Sigmoid colon (tissue), 7 donors: ENCODE measurements around the gene SLX4. TPM values are rescaled to one million over a fixed set of nuclear protein-coding genes. Genes with fewer than 3 reads are reported as not detected.
A peak's percentile ranks its signal among the peaks of the same experiment; 100 is the strongest.

Experiments used
- DNase-seq: peaks from one replicate; pipeline ENCODE4 v3.0.0-alpha.2; 2019
- H3K27ac ChIP-seq, 4 donors: fragments of 200-600 bp; sonication (generic); one replicate each; pipeline ENCODE4 v1.5.1; 2016 to 2019; ENCODE audit warnings: mild to moderate bottlenecking in 1 of 4
- H3K27me3 ChIP-seq, 3 donors: fragments of 200-600 bp; sonication (generic); one replicate each; pipeline ENCODE4 v1.5.1; 2019; ENCODE audit warnings: mild to moderate bottlenecking in 1 of 3
- H3K36me3 ChIP-seq, 4 donors: fragments of 200-600 bp; sonication (generic); one replicate each; pipeline ENCODE4 v1.5.1; 2016 to 2019
- H3K4me1 ChIP-seq, 4 donors: fragments of 200-600 bp; sonication (generic); one replicate each; pipeline ENCODE4 v1.5.1; 2017 to 2019
- H3K4me3 ChIP-seq, 4 donors: fragments of 200-600 bp; sonication (generic); one replicate each; pipeline ENCODE4 v1.5.1; 2017 to 2019; ENCODE audit warnings: mild to moderate bottlenecking in 2 of 4, moderate library complexity in 1 of 4
- H3K9me3 ChIP-seq, 4 donors: fragments of 200-600 bp in 3 of 4; sonication (generic) in 3 of 4; one replicate each; pipeline versions ENCODE4 v1.5.1 to v1.6.1; 2013 to 2019
- EP300 ChIP-seq, 4 donors: sonication (generic); formaldehyde crosslinking; IDR thresholded peaks; one replicate each; pipeline ENCODE4 v1.6.1; 2017; ENCODE audit warnings: antibody characterized with exemption in 4 of 4
- POLR2A ChIP-seq, 2 donors: fragments of 450-650 bp; IDR thresholded peaks; one replicate each; pipeline ENCODE4 v1.6.1; 2016; ENCODE audit warnings: antibody characterized with exemption in 2 of 2, mild to moderate bottlenecking in 2 of 2, moderate library complexity in 2 of 2
- POLR2AphosphoS5 ChIP-seq, 4 donors: sonication (generic); formaldehyde crosslinking; IDR thresholded peaks; one replicate each; pipeline ENCODE4 v1.6.1; 2017; ENCODE audit warnings: antibody characterized with exemption in 4 of 4
- WGBS, 2 donors: extraction: QIAGEN DNeasy Blood & Tissue Kit; methylation state at CpG; one replicate each; pipeline ENCODE4 v1.1.7; 2013; 5-methylcytosine and 5-hydroxymethylcytosine counted together
- intact Hi-C: fragments of 100-400 bp; cut with DNase I; formaldehyde crosslinking; loops from one replicate; pipeline ENCODE4 v1.15.1; 2023
- polyA plus RNA-seq, 3 donors: library from polyadenylated mRNA; stranded (reverse); fragments of 200-250 nt; gene quantifications; one replicate each; pipeline ENCODE4 v1.2.3, GENCODE V29; 2013
- total RNA-seq, 4 donors: library from RNA; depleted of rRNA; stranded (reverse); fragments of >200 nt; gene quantifications; one replicate each; pipeline ENCODE4 v1.1.0, GENCODE V29; 2016
- TF ChIP-seq, protein P1 (sequence below), 4 experiments: fragments of 450-650 bp in 3 of 4; fragments of 200-600 bp in 1 of 4; IDR thresholded peaks; one replicate each; pipeline ENCODE4 v1.5.1; 2016 to 2019; ENCODE audit warnings: antibody characterized with exemption in 4 of 4, mild to moderate bottlenecking in 3 of 4, moderate library complexity in 2 of 4
- donor health status: healthy with polysubstance abuse.
- donor health status: Bipolar disorder and iron deficiency.
- donor health status: healthy.

Gene SLX4
- total and polyA plus RNA-seq, 7 donors: under 0.01 to 3.9 (median 2.1) TPM

- Histone ChIP-seq H3K4me3 (no peak overlapping the region), H3K36me3 (peaks cover 0 to 20% (median 0%) of the 10 kb centered on the region in 4 donors), H3K27ac (no peak overlapping the region), H3K9me3 (no peaks in the 10 kb centered on the region), H3K27me3 (no peaks in the 10 kb centered on the region), H3K4me1 (peaks cover 0 to 24% (median 14%) of the 10 kb centered on the region in 4 donors)
- TF ChIP-seq, protein P1, sequence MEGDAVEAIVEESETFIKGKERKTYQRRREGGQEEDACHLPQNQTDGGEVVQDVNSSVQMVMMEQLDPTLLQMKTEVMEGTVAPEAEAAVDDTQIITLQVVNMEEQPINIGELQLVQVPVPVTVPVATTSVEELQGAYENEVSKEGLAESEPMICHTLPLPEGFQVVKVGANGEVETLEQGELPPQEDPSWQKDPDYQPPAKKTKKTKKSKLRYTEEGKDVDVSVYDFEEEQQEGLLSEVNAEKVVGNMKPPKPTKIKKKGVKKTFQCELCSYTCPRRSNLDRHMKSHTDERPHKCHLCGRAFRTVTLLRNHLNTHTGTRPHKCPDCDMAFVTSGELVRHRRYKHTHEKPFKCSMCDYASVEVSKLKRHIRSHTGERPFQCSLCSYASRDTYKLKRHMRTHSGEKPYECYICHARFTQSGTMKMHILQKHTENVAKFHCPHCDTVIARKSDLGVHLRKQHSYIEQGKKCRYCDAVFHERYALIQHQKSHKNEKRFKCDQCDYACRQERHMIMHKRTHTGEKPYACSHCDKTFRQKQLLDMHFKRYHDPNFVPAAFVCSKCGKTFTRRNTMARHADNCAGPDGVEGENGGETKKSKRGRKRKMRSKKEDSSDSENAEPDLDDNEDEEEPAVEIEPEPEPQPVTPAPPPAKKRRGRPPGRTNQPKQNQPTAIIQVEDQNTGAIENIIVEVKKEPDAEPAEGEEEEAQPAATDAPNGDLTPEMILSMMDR (IDR thresholded peaks at IDR 0.05): no peak
- no peak for TF ChIP-seq POLR2A (IDR thresholded peaks at IDR 0.05)
- no peak for TF ChIP-seq EP300 (IDR thresholded peaks at IDR 0.05)
- no peak for TF ChIP-seq POLR2AphosphoS5 (IDR thresholded peaks at IDR 0.05)
- intact Hi-C loops: no loop called here
- 80 to 86% methylated on average over 5 of the region's 5 CpGs for WGBS, 2 donors
- no peak for DNase-seq
These were observed 3.3 kb downstream of the SLX4 start for GRCh38 chr16:3608069-3608468.

DNA sequence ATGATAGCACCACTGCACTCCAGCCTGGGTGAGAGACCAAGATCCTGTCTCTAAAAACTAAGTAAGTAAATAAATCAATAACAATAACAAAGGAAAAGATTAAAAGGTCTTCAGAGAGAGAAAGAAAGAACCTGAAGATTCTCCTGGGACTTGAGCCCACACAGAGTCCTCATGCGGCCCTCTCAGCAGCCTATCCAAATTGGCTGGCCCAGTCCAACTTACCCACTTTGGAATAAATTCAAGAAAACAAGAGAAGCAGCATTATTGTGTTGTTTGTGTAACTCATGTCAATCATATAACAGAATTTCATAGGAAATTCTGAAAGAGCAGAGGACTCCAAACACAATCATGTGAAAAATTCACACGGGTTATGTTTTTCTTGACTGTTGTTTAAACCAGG, 3.8 kb downstream of the SLX4 start:
- no peak for DNase-seq
- WGBS, 2 donors: 87 to 90% methylated on average over 2 of the region's 2 CpGs
- intact Hi-C loops: no loop called here
- Histone ChIP-seq H3K4me3 (no peak overlapping the region), H3K4me1 (peaks cover 0 to 19% (median 10%) of the 10 kb centered on the region in 4 donors), H3K9me3 (no peaks in the 10 kb centered on the region), H3K27me3 (no peaks in the 10 kb centered on the region), H3K36me3 (peaks cover 0 to 25% (median 0%) of the 10 kb centered on the region in 4 donors), H3K27ac (no peak overlapping the region)
- TF ChIP-seq, protein P1 (IDR thresholded peaks at IDR 0.05): no peak
- TF ChIP-seq POLR2AphosphoS5 (IDR thresholded peaks at IDR 0.05): no peak
- no peak for TF ChIP-seq EP300 (IDR thresholded peaks at IDR 0.05)
- TF ChIP-seq POLR2A (IDR thresholded peaks at IDR 0.05): no peak

DNA sequence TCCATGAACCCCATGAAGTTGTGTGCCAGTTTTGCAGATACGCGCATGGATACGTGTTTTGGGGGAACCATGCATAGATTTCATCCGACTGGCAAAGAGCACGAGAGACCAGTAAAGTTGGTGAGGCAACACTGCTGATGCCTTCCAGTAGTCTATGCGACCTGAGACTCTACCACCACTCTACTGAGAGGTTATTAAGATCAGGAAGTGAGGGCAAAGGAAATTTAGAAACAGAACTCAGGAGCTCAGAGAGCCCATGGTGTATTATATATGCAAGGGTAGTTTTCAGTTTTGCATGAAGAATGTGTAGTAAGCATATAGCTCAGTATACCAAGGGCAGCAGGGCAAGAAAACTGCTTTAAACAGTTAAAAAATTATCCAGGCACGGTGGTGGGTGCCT, 4.2 kb downstream of the SLX4 start:
- Histone ChIP-seq H3K36me3 (peaks cover 0 to 29% (median 0%) of the 10 kb centered on the region in 4 donors), H3K4me3 (no peak overlapping the region), H3K9me3 (no peaks in the 10 kb centered on the region), H3K4me1 (peaks cover 0 to 15% (median 5%) of the 10 kb centered on the region in 4 donors), H3K27ac (no peak overlapping the region), H3K27me3 (no peaks in the 10 kb centered on the region)
- 88 to 93% methylated on average over 7 of the region's 7 CpGs for WGBS, 2 donors
- TF ChIP-seq POLR2A (IDR thresholded peaks at IDR 0.05) (no peak), EP300 (IDR thresholded peaks at IDR 0.05) (no peak), POLR2AphosphoS5 (IDR thresholded peaks at IDR 0.05) (no peak)
- TF ChIP-seq, protein P1 (IDR thresholded peaks at IDR 0.05): no peak
- intact Hi-C loops: no loop called here
- DNase-seq: no peak

DNA sequence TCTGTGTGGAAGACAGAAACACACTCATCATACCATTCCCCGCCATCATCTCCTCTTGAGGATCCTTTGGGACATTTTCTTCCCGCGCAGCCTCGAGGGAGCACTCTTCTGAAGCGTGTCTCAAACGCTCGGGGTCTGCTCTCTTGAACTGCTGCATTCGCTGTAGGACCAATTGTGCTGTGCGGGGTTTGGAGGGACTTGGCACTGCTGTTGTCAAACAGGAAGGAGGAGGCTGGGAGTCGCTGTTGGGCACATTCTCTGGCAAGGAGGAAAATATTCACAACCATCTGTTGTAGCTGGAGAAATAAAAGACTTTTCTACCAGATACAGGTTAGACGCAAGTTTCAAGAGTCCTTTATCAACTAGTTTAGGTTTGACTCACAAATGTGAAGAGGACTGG, 5.0 kb downstream of the SLX4 start:
- H3K4me3 ChIP-seq: no peak overlapping the region
- no peak for DNase-seq
- no peaks in the 10 kb centered on the region for H3K9me3 ChIP-seq
- TF ChIP-seq EP300 (IDR thresholded peaks at IDR 0.05): no peak
- no peak for TF ChIP-seq POLR2A (IDR thresholded peaks at IDR 0.05)
- TF ChIP-seq, protein P1 (IDR thresholded peaks at IDR 0.05): no peak
- TF ChIP-seq POLR2AphosphoS5 (IDR thresholded peaks at IDR 0.05): no peak
- H3K36me3 ChIP-seq: peaks cover 0 to 37% (median 0%) of the 10 kb centered on the region in 4 donors
- H3K4me1 ChIP-seq: peaks cover 0 to 11% (median 4%) of the 10 kb centered on the region in 4 donors
- H3K27ac ChIP-seq: no peak overlapping the region
- intact Hi-C loops: no loop called here
- 89 to 90% methylated on average over 11 of the region's 11 CpGs for WGBS, 2 donors
- no peaks in the 10 kb centered on the region for H3K27me3 ChIP-seq

- no peaks in the 10 kb centered on the region for H3K4me1 ChIP-seq
- TF ChIP-seq, protein P1 (IDR thresholded peaks at IDR 0.05): no peak
- TF ChIP-seq POLR2AphosphoS5 (IDR thresholded peaks at IDR 0.05) (no peak), POLR2A (IDR thresholded peaks at IDR 0.05) (no peak), EP300 (IDR thresholded peaks at IDR 0.05) (no peak)
- no peaks in the 10 kb centered on the region for H3K27me3 ChIP-seq
- H3K9me3 ChIP-seq: no peaks in the 10 kb centered on the region
- peaks cover 0 to 61% (median 2%) of the 10 kb centered on the region in 4 donors for H3K36me3 ChIP-seq
- DNase-seq: peak; percentile 21
- no peak overlapping the region for H3K27ac ChIP-seq
- intact Hi-C loops: no loop called here
- no peak overlapping the region for H3K4me3 ChIP-seq
- WGBS, 2 donors: 95 to 97% methylated on average over 7 of the region's 7 CpGs
These were observed 9.1 kb downstream of the SLX4 start for GRCh38 chr16:3602320-3602653.
